Epithelial cell of proximal tubule (primary cell): ENCODE results near the gene FNDC3B. TPM values are rescaled to one million over a fixed set of nuclear protein-coding genes. Genes with fewer than 3 reads are reported as not detected.
A peak's percentile ranks its signal among the peaks of the same experiment; 100 is the strongest.

ENCODE experiments used
- DNase-seq: peaks from one replicate; pipeline ENCODE4 v3.0.0-alpha.2; 2011; ENCODE audit warnings: low read depth
- H3K4me3 ChIP-seq: 2 replicates; pipeline ENCODE4 v1.5.1; 2011; ENCODE audit warnings: low read depth, mild to moderate bottlenecking, low read length
- total RNA-seq: library from RNA; depleted of rRNA; stranded (reverse); fragments of >200 nt; gene quantifications from 2 replicates; pipeline ENCODE4 v1.2.3, GENCODE V29; 2015
- TF ChIP-seq, protein P1 (sequence below): conservative IDR thresholded peaks from 2 replicates; pipeline ENCODE4 v1.5.1; 2012; ENCODE audit warnings: low read depth, mild to moderate bottlenecking, low read length

FNDC3B gene
- total RNA-seq, 1 donor from 2014 or later, result 37.3 TPM

DNA sequence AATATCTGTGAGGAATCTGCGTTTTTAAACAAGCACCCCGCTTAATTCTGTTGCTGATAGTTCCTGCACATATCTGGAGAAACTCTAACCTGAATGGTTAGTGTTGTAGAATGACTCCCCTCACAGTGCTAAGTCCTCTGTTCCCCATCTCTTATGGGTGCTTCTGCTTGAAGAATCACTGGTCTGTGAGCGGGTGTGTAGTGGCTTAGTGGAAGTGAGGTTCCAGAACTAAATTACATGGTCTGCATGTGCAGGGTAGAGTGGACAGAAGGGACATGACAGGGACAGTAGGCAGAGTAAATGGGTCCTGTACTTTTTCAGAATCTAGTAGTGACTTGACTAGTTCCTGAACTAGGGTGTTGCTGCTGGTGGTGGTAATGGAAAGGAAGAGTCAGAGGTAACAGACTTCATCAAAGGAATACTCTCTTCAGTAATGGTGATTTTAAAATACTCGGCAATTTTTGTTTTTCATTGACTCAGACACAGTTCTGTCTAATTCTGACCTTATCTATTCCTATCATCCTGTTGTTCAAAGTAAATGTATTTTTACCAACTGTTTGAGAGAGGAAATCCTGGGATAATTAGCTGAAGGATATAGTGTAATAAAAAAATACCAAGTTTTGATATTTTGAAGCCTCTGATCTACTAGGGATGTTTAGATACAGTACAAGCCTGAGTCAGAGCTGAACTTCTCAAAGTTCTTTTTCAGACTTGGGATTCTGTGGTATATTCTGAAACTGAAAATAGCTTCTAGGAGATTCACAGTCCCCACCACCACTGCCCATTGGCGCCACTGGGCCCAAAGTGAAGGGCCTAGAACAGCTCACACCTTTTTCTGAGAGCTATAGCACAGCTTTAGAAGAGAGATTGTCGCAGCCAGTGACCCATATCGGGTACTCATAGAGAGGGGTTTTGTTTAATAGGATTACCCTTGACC, 55.5 kb downstream of the FNDC3B start:
- no peak for DNase-seq
- no peak overlapping the region for H3K4me3 ChIP-seq
- TF ChIP-seq, protein P1, sequence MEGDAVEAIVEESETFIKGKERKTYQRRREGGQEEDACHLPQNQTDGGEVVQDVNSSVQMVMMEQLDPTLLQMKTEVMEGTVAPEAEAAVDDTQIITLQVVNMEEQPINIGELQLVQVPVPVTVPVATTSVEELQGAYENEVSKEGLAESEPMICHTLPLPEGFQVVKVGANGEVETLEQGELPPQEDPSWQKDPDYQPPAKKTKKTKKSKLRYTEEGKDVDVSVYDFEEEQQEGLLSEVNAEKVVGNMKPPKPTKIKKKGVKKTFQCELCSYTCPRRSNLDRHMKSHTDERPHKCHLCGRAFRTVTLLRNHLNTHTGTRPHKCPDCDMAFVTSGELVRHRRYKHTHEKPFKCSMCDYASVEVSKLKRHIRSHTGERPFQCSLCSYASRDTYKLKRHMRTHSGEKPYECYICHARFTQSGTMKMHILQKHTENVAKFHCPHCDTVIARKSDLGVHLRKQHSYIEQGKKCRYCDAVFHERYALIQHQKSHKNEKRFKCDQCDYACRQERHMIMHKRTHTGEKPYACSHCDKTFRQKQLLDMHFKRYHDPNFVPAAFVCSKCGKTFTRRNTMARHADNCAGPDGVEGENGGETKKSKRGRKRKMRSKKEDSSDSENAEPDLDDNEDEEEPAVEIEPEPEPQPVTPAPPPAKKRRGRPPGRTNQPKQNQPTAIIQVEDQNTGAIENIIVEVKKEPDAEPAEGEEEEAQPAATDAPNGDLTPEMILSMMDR, result peak; percentile 12

DNA sequence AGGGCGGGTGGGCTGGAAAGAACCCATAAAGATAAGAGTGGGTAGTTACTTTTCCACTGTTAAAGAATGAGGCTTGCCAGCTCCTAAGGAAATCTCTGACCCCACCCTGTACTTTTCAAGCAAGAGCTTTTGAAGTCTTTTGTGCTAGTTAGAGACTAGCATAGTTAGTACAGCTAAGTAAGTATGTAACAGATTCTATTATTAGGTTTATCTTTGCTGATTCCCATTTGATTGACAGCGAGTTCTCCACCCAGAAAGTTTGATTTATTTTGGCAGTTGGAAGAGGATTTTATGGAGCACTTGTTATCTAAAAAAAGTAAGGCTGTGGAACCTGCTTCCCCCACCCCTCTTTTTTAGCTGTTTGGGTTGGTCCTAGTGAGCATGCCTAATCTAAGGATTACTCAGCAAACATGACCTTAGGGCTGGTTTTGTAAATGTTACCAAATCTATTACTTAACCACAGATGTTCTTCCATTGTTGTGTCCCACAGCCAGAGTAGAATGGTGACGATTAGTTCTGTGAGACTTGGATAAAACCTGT, 57.6 kb downstream of the FNDC3B start:
- H3K4me3 ChIP-seq, result no peak overlapping the region
- DNase-seq, result no peak
- TF ChIP-seq, protein P1, result no peak

DNA sequence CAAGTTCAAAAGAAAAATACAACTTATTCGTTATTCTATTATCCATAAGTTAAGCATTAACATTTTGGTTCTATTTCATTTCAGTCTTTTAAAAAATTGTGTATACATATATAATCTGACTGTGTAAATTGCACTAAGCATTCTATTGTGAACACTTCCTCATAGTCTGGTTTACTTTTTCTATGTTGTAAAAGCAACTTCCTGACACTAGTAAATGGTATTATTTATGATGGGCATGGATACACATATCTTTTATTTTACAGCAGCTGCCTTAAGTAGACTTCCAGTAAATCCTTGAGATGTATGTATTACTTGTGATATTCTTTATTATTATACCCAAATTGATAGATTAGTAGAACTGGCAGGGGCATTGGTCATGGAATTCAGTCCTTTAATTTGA, 58.2 kb downstream of the FNDC3B start:
- no peak for DNase-seq
- H3K4me3 ChIP-seq, result no peak overlapping the region
- TF ChIP-seq, protein P1, result no peak

DNA sequence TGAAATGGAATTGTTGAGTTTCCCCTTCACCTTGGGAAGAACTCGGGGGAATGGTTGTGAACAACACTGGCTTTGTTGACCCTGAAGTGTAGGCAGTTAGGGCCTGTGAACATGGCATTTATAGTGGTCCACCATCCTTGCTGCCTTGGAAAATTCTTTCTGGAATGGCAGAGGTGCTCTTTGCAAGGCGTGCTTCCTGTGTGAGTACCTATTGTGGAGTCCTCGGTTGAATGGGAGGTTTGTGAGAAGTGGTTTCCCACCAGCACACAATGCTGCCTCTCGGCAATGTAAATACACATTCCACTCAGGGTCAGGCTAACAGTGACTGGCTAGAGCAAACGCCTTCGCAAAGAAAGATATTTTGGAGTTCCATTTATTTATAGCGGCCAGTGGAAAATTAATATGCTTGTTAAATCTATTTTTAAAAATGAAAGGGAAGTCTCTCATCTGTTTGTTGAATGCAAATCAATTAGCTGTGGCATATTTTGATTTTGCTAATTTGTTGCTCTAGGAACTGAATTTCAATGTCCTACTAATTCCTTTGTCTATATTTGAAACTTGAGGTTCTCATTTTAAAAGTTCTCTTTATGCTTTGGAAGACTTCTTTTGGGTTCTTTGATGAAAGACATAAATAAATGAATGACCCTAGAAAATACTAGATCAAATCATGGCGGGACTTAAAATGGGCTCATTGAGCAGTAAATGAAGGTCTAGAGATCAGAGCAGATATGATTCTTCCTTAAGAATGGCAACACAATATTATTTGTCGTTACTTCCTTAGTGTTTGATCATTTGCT, 59.5 kb downstream of the FNDC3B start:
- no peak for DNase-seq
- no peak overlapping the region for H3K4me3 ChIP-seq
- TF ChIP-seq, protein P1, result no peak

DNA sequence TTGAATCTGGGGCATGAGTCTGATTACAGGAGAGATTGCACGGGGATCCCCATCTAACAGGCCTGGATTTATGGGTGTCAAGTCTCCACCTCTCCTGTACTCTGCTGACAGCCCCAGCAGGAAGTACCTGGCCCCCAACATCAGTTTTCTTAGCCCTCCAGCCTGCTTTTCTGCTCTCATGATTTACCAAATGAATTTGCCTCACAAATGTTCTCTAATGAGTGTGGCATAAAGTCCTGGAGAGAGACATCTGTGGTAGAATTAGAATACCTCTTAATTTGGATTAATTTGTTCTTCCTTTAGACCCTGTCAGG, 60.1 kb downstream of the FNDC3B start:
- H3K4me3 ChIP-seq, result no peak overlapping the region
- DNase-seq, result no peak
- TF ChIP-seq, protein P1, result no peak

DNA sequence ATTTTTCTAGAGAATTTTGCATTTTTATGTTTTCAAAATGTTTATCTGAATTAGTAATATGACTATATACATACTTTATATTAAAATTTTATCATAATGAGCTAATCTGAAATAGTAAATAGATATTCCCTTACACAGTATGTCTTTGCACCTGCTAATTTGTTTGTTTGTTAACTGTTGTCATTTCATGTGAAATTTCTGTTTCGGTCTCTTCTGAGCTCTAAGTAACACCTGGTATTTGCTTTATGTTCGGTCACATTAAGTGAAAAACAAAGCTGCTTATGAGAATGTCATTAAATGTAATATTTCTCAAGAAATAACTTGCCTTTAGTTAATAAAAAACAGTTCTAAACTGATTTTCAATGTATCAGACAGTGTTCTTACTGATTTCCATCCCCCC, 61.1 kb downstream of the FNDC3B start:
- TF ChIP-seq, protein P1, result no peak
- H3K4me3 ChIP-seq, result no peak overlapping the region
- no peak for DNase-seq
